Endodermal cell (in vitro differentiated cells): ENCODE results near the gene AHSP. TPM values are rescaled to one million over a fixed set of nuclear protein-coding genes. Genes with fewer than 3 reads are reported as not detected.

Source experiments
- DNase-seq: peaks from one replicate; pipeline ENCODE4 v3.0.0-alpha.2; 2017
- H3K27ac ChIP-seq: 2 replicates; pipeline ENCODE4 v1.5.1; 2013; ENCODE audit warnings: mild to moderate bottlenecking, low read depth, low read length, moderate library complexity
- H3K27me3 ChIP-seq: 2 replicates; pipeline ENCODE4 v1.6.1; 2013; ENCODE audit warnings: mild to moderate bottlenecking, low read length, moderate library complexity; ENCODE audit not compliant: insufficient read depth, control insufficient read depth, poor library complexity, severe bottlenecking
- H3K36me3 ChIP-seq: 2 replicates; pipeline ENCODE4 v1.7.0; 2013; ENCODE audit warnings: mild to moderate bottlenecking, low read length, moderate library complexity; ENCODE audit not compliant: control insufficient read depth, insufficient read depth
- H3K4me1 ChIP-seq: one replicate; pipeline ENCODE4 v1.7.0; 2013; ENCODE audit warnings: low read length; ENCODE audit not compliant: control insufficient read depth, insufficient read depth
- H3K4me3 ChIP-seq: 2 replicates; pipeline ENCODE4 v1.5.1; 2013; ENCODE audit warnings: mild to moderate bottlenecking, low read length, moderate library complexity
- H3K9ac ChIP-seq: 2 replicates; pipeline ENCODE4 v1.6.1; 2013; ENCODE audit warnings: mild to moderate bottlenecking, low read length, moderate library complexity; ENCODE audit not compliant: poor library complexity, severe bottlenecking; ENCODE audit errors: extremely low read depth
- H3K9me3 ChIP-seq: 2 replicates; pipeline ENCODE4 v1.6.1; 2013; ENCODE audit warnings: mild to moderate bottlenecking, low read length, moderate library complexity; ENCODE audit not compliant: control insufficient read depth
- H3K27ac Mint-ChIP-seq: 2 replicates; pipeline ENCODE4 v1.8.0; 2020; ENCODE audit warnings: mixed read lengths
- H3K27me3 Mint-ChIP-seq: 2 replicates; pipeline ENCODE4 v1.8.0; 2021; ENCODE audit warnings: mild to moderate bottlenecking, mixed read lengths; ENCODE audit not compliant: insufficient read depth
- H3K36me3 Mint-ChIP-seq: 2 replicates; pipeline ENCODE4 v1.8.0; 2020; ENCODE audit warnings: low read depth, mixed read lengths
- H3K4me1 Mint-ChIP-seq: 2 replicates; pipeline ENCODE4 v1.8.0; 2020; ENCODE audit warnings: mixed read lengths
- H3K4me3 Mint-ChIP-seq: 2 replicates; pipeline ENCODE4 v1.8.0; 2020; ENCODE audit warnings: mild to moderate bottlenecking, moderate library complexity, mixed read lengths
- H3K9me3 Mint-ChIP-seq: 2 replicates; pipeline ENCODE4 v1.8.0; 2020; ENCODE audit warnings: mild to moderate bottlenecking, mixed read lengths
- whole genome bisulfite sequencing, 2 experiments: methylation state at CpG; one replicate each; pipeline versions ENCODE4 v1.1.5 to v1.1.7; 2013; ENCODE audit warnings: missing lambda C conversion rate in 2 of 2, mixed read lengths in 1 of 2; ENCODE audit not compliant: insufficient coverage in 1 of 2, insufficient read length in 1 of 2; 5-methylcytosine and 5-hydroxymethylcytosine counted together
- total RNA-seq, 2 donors: library from RNA; stranded (reverse); fragmentation: NEBNext Ultra II Directional in 1 of 2; extraction: Animal tissue kit (Norgen Biotek cat#: 25700) in 1 of 2; gene quantifications; 2 replicates in 1 of 2; 3 replicates in 1 of 2; pipeline ENCODE4 v1.2.1, GENCODE V29; 2021
- TF ChIP-seq, protein P1 (sequence below): fragments of 200-600 bp; sonication (generic); conservative IDR thresholded peaks from 2 replicates; pipeline ENCODE4 v1.5.0; 2021; ENCODE audit warnings: antibody characterized with exemption, mild to moderate bottlenecking

The AHSP gene
- total RNA-seq, 2 donors from 2014 or later: not detected

DNA sequence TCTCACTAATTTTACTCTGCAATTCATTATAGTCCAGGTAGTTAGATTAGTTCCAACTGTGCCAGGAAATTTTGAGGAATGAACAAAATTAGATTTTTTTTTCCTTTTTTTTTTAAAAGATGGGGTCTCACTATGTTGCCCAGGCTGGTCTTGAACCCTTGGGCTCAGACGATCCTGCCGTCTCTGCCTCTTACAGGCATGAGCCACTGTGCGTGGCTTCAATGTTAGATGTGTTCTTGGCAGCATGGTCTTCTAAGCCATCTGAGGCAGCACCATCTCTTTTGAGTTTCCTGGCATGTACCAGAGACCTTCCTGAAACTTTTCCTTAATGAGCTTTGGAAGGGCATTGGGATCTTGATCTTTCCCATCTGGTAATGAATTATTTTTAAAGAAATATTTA, 2.6 kb upstream of the AHSP start:
- H3K4me3 ChIP-seq: no peak overlapping the region
- 89 to 96% methylated on average over 3 of the region's 3 CpGs for WGBS, 2 experiments
- no peak overlapping the region for H3K27ac ChIP-seq
- no peak for DNase-seq
- peaks cover 26% of the 10 kb centered on the region for H3K27me3 ChIP-seq
- Mint-ChIP-seq H3K36me3 (no peaks in the 10 kb centered on the region), H3K27me3 (peaks cover 42% of the 10 kb centered on the region), H3K27ac (no peak overlapping the region), H3K4me3 (no peak overlapping the region), H3K9me3 (no peaks in the 10 kb centered on the region), H3K4me1 (peaks cover 13% of the 10 kb centered on the region)
- H3K9ac ChIP-seq: no peak overlapping the region
- no peaks in the 10 kb centered on the region for H3K4me1 ChIP-seq
- no peaks in the 10 kb centered on the region for H3K9me3 ChIP-seq
- H3K36me3 ChIP-seq: no peaks in the 10 kb centered on the region
- TF ChIP-seq, protein P1, sequence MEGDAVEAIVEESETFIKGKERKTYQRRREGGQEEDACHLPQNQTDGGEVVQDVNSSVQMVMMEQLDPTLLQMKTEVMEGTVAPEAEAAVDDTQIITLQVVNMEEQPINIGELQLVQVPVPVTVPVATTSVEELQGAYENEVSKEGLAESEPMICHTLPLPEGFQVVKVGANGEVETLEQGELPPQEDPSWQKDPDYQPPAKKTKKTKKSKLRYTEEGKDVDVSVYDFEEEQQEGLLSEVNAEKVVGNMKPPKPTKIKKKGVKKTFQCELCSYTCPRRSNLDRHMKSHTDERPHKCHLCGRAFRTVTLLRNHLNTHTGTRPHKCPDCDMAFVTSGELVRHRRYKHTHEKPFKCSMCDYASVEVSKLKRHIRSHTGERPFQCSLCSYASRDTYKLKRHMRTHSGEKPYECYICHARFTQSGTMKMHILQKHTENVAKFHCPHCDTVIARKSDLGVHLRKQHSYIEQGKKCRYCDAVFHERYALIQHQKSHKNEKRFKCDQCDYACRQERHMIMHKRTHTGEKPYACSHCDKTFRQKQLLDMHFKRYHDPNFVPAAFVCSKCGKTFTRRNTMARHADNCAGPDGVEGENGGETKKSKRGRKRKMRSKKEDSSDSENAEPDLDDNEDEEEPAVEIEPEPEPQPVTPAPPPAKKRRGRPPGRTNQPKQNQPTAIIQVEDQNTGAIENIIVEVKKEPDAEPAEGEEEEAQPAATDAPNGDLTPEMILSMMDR: no peak

DNA sequence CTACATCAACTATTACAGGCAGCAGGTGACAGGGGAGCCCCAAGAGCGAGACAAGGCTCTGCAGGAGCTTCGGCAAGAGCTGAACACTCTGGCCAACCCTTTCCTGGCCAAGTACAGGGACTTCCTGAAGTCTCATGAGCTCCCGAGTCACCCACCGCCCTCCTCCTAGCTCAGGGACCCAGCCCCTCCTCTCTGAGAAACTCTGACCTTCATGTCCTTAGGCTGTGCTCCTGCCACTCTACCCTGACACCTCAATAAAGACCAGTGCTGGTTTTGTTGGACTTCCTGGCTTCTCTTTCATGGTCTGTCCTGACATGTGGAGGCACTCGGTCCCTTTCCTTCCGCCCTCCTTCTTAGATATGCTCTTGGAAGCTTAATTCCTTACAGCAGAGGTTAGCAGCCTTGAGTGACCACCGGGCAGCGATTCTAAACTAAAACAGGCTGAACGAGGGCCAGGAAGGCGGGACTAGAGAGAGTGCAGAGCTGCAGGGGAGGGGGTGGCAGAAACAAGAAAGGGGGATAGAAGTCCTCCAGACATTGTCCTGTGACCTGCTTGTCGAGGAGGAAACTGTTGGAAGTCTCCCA, 915 bp downstream of the AHSP start:
- 42 to 60% methylated on average over 6 to 11 of the region's 11 CpGs for WGBS, 2 experiments
- no peaks in the 10 kb centered on the region for H3K36me3 Mint-ChIP-seq
- peak overlapping the region; percentile 56 for H3K4me3 Mint-ChIP-seq

DNA sequence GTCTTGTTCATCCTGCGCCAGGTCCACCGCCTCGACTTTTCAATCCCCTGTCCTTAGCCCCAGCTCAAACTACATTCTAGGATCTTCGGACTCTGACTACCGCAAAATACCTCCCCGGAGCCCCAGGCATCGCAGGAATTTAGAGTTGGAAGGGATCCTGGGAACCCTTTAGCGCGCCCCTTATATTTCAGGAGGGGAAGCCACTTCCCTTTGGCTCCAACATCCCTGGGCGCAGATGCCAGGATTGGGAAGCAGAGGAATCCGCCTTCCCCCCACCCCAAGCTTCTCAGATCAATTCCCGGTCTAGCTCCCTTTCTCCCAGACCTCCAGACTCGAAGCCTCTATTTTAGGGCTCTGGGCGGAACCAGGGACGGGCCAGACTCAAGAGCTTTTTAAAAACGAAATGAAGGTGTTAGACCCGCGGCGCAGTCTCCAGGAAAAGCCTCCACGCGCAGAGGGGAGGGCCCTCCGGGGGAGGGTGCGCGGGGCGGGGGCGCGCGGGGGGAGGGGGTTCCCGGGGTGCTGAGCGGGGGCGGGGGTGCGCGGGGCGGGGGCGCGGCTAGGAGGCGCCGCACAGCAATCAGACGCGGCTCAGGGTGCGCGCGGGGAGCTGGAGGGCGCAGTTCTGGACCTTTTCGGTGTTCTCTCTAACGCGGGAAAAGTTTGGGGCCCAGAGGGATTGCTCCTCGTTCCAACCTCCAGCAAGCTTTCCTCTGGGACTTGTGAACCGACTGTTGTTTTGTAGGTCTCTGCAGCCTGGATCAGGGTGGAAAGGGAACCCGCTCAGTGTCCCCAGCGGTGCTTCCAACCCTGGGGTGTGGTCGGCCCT, 1.6 kb downstream of the AHSP start:
- peaks cover 42% of the 10 kb centered on the region for H3K27me3 ChIP-seq
- no peaks in the 10 kb centered on the region for H3K36me3 ChIP-seq
- peak overlapping the region; percentile 73 for H3K4me3 ChIP-seq
- H3K9me3 ChIP-seq: no peaks in the 10 kb centered on the region
- peak overlapping the region; percentile 56 for H3K4me3 Mint-ChIP-seq
- peaks cover 13% of the 10 kb centered on the region for H3K4me1 Mint-ChIP-seq
- TF ChIP-seq, protein P1: no peak
- H3K27ac Mint-ChIP-seq: no peak overlapping the region
- WGBS, 2 experiments: 6 to 16% methylated on average over 6 to 52 of the region's 52 CpGs
- no peaks in the 10 kb centered on the region for H3K36me3 Mint-ChIP-seq
- no peaks in the 10 kb centered on the region for H3K4me1 ChIP-seq
- no peak overlapping the region for H3K9ac ChIP-seq
- H3K27ac ChIP-seq: no peak overlapping the region
- peaks cover 41% of the 10 kb centered on the region for H3K27me3 Mint-ChIP-seq
- DNase-seq: peak; percentile 71
- H3K9me3 Mint-ChIP-seq: no peaks in the 10 kb centered on the region

More for the DNA sequence above, 915 bp downstream of the AHSP start:
- Histone ChIP-seq H3K27me3 (peaks cover 42% of the 10 kb centered on the region), H3K4me1 (no peaks in the 10 kb centered on the region), H3K27ac (no peak overlapping the region), H3K9me3 (no peaks in the 10 kb centered on the region), H3K36me3 (no peaks in the 10 kb centered on the region), H3K4me3 (peak overlapping the region; percentile 73), H3K9ac (no peak overlapping the region)
- TF ChIP-seq, protein P1: no peak
- DNase-seq: peak; percentile 59
- peaks cover 13% of the 10 kb centered on the region for H3K4me1 Mint-ChIP-seq
- no peak overlapping the region for H3K27ac Mint-ChIP-seq
- H3K27me3 Mint-ChIP-seq: peaks cover 43% of the 10 kb centered on the region
- H3K9me3 Mint-ChIP-seq: no peaks in the 10 kb centered on the region
